ENCODE results near the gene PHF2.

Gene PHF2

GRCh38 chr9:93576258-93577077 is at the start of gene PHF2:
Gene PHF2 (plus strand): TSS chr9:93576584. CDS start chr9:93576774, 190 bp downstream.
- no peak for DNase-seq

GRCh38 chr9:93531374-93531773 is 45.0 kb upstream of the PHF2 start:
- no peak for DNase-seq

- DNase-seq, result no peak
Observed at GRCh38 chr9:93532141-93532540, 44.2 kb upstream of the PHF2 start.

GRCh38 chr9:93533863-93534262 is 42.5 kb upstream of the PHF2 start:
- no peak for DNase-seq

- no peak for DNase-seq
Observed at GRCh38 chr9:93536167-93536566, 40.2 kb upstream of the PHF2 start.

GRCh38 chr9:93536874-93537273 is 39.5 kb upstream of the PHF2 start:
- DNase-seq, result no peak

- DNase-seq, result no peak
Observed at GRCh38 chr9:93540305-93540704, 36.1 kb upstream of the PHF2 start.

GRCh38 chr9:93541005-93541404 is 35.4 kb upstream of the PHF2 start:
- DNase-seq, result no peak

- DNase-seq, result no peak
Observed at GRCh38 chr9:93541581-93542349, 34.6 kb upstream of the PHF2 start.

- DNase-seq, result no peak
Observed at GRCh38 chr9:93543117-93543516, 33.3 kb upstream of the PHF2 start.

- DNase-seq, result no peak
Observed at GRCh38 chr9:93546356-93546755, 30.0 kb upstream of the PHF2 start.

GRCh38 chr9:93549611-93550010 is 26.8 kb upstream of the PHF2 start:
- DNase-seq, result no peak

GRCh38 chr9:93552923-93553322 is 23.5 kb upstream of the PHF2 start:
- DNase-seq, result no peak

- no peak for DNase-seq
Observed at GRCh38 chr9:93555370-93555769, 21.0 kb upstream of the PHF2 start.

GRCh38 chr9:93557366-93558137 is 18.8 kb upstream of the PHF2 start:
- no peak for DNase-seq

GRCh38 chr9:93558503-93558902 is 17.9 kb upstream of the PHF2 start:
- DNase-seq, result no peak

- DNase-seq, result no peak
Observed at GRCh38 chr9:93560991-93561390, 15.4 kb upstream of the PHF2 start.

GRCh38 chr9:93562157-93562556 is 14.2 kb upstream of the PHF2 start:
- DNase-seq, result no peak

- DNase-seq, result no peak
Observed at GRCh38 chr9:93565089-93565488, 11.3 kb upstream of the PHF2 start.

GRCh38 chr9:93566408-93567270 is 9.7 kb upstream of the PHF2 start:
- peak; percentile 77 for DNase-seq

GRCh38 chr9:93567271-93567959 is 9.0 kb upstream of the PHF2 start:
- DNase-seq, result no peak

- no peak for DNase-seq
Observed at GRCh38 chr9:93568169-93568568, 8.2 kb upstream of the PHF2 start.

All from NCI-H526 treated with DMSO at 0.1 percent for 48 hours (cell line).